Stimulated activated CD4-positive, alpha-beta T cell treated with anti-CD3 and anti-CD28 coated beads, Interleukin-4, amount 100 ng/mL, for 4 hours (primary cell): ENCODE results near the gene NFIB.

Experiments
- DNase-seq, 2 experiments: peaks; one replicate each; pipeline ENCODE4 v3.0.0-alpha.2; 2020

The NFIB gene

DNA sequence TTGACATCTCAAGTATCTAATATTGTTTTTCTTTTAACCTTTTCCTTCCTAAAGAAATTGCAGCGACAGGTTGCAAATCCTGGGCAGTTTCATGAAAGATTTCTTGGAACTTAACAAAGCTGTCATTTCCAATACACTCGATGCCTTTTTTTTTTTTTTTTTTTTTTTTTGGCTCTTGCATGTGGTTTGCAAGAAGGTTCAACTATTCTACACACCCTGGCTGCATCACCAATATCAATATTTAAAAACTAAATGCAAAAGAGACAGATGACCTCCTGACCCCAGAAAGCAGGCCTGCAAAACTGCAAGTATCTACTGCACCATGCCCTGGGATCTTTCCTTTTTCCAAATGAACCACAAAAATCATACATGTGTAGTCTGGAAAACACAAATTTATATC is 4.4 kb upstream of the NFIB start:
- DNase-seq: no peak

DNA sequence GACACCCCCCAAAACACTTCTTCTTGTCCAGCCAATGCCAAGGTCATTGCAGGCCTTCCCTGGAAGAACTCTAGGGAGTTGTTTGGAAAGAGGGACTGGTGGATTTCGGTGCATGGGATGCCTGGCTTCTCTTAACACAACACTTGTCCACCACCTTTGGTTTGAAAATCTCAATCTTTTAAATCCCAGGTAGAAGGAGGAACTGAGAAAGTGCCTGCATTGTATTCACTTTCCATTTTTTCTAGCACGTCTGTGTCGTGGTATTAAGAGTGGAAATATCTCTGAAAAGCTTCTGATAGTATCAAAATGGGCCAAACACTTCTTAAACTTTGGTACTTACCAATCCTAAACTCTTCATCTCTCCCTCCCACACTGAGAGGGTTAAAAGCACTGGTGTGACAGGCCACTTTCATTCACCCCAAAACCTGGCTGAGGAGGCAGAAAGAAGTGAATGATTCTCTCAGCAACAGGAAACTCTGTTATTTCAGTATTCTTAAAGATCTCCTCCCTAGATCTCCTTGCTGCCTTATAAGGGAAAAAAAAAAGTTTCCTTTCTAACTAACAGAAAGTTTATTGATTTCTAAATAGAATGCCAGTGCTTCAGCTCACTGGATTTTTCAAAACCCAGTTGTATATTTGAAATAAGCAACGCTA is 3.9 kb upstream of the NFIB start:
- no peak for DNase-seq

DNA sequence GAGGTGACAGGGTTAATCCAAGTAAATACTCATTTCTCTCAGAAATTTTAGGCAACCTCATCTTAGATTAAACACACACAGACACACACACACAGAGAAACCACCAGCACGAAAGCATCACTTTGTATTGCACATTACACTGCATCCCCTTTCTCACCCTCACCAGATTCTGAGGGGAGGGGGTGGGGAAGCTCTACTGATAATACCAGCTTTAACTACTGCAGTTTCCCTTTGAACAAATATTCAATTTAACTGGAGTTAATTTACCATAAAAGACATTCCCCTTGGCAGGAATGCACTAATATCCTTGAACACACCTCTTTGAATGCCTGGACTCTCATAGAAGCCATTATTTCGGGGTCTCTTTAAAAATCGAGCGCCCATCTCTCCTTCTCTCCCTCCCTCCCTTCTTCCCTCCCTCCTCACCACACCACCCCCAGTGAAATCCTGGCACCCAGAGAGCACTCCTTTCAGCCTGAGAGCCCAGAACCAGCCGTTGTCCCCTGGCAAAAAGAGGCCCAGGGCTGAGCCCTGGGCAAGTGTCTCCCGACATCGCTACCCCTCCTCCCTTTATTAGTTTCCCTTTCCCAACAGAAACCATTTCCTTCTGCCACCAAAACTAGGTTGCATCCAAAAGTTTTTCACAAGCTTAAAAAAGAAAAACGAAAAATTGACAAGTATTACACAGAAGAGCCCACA is 2.8 kb upstream of the NFIB start:
- no peak for DNase-seq

DNA sequence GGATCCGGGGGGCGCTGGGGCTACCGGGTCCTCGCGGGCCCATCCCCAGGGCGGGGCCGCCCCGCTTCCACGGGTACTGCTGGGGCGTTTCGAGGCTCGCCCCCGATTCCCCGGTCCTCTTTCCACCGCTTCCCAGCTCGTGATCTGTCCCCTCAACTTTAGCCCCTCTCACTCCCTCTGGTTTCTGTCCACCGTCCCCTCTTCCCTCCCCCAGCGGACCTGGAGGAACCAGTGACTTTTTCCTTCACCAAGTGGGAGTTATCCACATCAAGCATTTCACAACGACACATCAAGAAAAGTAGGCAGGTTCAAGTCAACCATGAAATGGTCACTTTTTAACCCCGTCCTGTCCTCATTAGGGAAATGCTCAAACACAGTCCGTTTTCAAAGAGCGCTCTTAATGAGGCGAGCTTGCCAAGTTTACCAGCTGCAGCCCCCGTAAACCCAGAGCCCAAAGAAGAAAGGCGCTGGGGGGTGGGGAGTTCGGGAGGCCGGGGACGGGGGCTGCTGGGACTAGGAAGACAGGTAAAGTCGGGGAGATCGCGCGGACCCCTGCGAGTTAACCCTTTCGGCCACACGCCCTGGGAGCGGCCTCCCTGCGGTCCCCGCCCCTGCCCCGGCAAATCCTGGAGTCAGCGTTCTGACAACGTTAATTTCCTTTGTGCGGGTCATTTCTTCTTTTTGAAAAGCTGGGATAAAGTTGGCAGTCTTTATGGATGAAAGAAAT is 2.1 kb upstream of the NFIB start:
- DNase-seq: no peak

DNA sequence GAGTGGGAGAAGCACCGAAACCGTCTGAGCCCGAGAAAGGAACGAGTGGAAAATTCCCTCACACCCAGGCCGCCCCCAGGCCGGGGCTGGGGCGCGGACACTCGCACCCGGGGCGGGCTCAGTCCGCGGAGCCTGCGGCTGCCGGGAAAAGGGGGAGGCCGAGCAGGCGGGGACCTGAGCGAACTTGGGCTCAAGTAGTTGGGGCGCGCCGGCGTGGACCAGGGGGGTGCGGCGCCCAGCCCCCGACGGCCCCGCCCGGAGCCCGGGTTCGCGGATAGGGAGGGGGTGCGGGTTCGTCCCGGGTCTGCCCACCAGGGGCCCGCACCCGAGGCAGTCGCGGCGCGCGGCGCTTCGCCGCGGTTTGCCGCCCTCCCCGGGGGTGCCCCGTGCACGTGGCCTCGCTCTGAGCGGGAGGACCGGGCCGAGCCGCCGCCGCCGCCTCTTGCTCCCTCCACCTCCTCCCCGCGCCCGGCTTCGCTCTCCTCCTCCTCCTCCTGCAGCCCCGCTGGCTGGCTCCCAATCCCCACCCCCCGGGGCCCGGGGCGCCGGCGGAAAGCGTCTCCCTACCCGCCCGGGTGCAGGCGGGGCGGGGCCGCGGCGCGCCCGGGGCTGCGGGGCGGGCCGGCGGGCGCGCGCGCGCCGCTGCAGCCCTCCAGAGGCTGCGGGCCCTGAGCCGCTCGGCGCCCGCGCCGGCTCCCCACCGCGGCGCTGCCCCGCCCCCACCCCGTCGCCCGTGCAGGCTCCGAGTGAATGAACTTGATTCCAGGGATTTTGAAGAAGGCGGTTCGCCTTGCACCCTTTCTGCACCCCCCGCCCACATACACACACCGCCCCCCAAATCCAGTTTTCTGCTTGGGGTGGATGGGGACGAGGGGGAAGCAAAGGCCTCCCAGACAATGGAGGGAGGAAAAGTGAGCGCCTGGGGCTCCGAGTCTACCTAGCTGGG is 1.3 kb upstream of the NFIB start:
- DNase-seq: no peak

DNA sequence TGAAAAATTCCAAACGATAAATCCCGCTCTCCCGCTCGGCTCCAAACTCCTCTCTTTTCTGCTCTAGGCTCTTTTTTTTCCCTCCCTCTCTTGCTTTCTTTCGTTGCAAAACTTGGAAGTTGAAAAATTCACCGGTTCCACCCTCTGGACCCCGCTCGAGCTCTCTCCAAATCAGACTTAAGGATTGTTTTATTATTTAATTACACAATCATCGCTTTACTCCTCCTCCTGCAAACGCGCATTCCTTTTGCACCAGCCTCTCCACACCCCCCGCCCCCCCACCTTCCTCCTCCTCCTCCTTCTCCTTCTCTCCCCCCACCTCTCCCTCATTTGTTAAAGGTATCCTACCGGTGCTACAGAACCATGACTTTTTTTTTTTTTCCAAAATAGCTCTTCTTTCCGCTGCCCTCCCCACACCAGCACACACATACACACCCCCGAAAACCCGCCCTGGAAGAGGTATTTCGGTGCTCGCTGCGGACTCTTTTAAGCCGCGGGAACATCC is 535 bp upstream of the NFIB start:
- DNase-seq: no peak

DNA sequence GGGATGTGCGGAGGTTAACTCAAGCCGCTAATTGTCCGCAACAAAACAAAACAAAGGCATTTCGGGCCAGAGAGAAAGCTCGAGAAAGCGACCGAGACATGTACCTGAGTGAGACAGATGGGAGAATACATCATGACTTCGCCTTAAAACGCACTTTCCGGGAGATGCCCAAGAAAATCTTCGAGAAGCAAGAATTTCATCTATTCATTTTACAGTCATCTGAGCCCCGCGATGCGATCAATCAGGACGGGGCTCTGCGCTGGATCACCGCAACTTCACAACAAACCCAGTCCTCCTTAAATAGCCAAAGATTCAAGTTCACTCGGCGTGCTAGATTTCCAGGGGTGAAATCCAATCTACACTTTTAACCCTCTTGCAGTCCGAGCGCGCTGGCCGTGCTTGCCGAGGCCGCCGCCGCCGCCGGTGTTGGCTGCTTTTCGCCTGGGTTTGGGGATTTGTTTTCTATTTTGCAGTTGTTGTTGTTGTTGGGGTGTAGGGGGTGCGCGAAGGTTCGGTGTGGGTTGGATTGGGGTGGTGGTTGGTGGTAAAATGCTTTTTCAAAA is 482 bp downstream of the NFIB start:
- DNase-seq: no peak

DNA sequence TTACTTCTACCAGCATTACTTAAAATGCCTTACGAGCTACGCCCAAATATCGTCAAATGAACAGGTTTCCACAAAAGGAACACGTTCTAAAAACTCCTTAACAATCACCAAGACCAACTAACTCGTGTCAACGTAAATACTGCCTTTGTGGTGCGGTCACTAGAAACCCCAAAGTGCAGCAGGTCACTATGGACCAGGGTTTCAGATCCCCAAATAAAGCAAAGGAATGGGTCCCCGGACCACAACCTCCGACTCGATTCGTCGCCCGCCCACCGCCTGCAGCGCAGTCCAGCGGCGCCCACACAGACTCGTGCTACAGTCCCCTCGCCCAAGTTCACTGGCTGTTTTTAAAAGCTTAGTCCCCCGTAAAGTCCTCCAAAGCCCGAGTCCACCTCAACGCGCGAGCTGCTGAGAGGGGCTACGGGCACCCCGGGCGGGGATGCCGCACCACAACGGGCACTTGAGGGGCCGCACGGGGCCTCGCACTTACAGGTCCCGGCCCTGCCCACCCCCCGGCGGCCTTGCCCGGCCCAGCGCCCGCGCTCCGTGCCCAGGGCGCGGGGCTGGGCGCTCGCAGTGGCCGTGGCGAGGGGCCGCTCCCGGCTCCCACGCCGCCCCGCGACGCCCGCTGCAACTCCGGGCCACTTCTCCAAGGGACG is 1.1 kb downstream of the NFIB start:
- no peak for DNase-seq

DNA sequence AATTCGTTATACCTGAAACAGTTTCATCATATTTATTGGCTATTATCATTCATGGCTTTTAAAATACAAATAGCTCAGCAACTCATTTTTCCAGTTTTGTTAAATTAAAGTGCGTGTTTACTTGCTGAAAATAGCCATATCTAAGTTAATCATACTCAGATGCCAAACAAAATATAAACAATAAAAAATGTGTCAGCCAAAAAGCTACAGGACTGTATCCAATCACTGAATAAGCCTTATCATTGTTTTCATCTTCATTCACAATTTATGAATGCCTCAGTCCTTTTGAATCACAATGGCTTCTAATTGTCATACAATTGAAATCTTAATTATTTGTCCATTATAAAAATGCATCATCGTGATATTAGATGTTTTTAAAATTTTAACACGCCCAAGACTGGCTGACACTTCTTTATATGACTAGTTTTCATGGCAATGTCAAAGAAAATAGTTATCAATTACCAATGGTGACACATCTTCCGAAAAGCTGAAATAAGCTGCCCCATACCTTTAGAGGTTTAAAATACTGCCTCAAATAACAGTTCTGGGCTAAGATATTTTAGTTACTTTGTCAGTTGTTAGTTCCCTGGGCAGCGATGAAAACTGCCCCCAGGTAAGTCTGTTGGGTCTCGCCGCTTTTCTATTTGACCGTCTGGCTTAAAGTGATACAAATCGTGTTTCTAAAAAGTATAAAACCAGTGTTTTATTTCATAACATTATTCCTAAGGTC is 1.8 kb downstream of the NFIB start:
- no peak for DNase-seq

DNA sequence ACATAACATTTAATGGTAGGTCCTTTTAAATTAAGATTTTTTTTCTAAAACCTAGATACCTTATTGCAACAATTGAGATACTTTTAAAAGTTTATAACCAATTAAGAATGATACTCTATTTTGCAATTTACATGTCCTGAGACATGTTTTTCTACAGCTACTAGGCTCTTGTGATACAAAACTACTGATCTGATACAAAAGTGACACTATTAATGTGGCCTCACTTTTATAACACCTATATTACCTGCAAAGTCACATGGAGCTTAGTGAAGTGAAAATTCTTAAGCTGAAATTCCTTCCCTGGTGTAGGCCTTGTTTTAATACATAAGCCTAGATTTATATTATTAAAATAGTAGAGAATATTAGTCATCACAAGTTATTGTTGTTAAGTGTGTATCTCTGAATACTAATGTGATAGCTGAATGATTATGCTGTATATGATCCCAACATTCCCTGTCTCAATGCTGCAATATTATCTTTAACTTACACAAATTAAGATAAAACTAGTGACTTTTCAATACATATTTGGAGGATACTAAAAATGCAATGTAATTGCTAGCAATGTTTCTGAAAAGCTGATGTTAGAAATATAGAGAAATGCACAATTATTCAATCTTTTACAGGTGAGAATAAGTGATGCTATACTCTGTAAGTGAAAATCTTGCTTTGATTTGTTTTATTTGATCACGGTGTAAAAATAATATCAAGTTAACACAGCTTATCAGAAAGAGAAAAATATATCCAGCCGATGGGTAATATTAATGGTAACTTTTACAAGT is 2.6 kb downstream of the NFIB start:
- no peak for DNase-seq

DNA sequence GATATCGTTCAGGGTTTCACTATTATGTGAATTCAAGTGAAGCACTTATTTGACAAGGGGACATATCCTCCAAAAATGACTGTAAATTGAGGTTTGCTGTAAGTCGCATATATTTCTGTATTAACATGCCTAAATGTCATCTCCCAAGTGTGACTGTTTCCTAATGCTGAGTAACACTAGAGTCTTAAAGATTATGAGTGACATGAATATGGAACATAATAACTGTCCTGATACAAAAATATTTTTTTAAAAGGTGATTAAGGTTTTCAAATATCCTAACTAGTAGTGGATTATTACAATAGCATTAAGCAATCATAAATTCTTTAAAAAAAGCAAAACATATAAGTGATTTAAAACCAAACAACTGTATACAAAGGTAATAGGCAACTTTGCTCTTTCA is 3.6 kb downstream of the NFIB start:
- no peak for DNase-seq

DNA sequence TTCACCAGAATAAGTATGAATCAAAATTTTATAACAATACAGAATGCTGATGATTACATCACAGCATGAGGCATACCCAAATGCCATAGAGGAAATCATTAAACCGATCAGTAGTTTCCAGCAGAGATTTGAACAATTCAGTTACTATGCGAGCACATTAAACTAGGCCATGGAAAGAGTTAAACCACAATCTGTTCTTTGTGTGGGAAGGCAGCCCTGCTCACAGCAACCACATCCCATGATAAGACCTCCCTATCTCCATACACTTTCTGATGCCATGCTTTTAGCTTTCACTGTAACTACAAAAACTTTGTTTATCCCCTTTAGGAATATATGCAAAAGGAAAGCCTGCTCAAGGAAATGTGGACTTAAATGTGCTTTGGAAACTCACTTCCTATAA is 4.5 kb downstream of the NFIB start:
- DNase-seq: no peak

DNA sequence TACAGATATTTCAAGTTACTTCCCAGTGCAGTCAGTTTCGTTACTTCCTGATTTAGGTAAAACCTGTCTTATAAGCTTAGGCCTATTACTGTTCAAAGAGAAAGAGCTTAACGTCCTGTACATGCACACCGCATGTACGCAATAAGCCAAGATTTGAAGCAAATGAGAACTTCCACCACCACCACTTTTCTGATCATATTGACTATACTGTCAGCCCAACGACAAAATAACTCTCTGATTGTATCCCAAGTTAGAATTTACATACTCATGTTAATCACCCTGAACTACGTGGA is 5.1 kb downstream of the NFIB start:
- DNase-seq: no peak

DNA sequence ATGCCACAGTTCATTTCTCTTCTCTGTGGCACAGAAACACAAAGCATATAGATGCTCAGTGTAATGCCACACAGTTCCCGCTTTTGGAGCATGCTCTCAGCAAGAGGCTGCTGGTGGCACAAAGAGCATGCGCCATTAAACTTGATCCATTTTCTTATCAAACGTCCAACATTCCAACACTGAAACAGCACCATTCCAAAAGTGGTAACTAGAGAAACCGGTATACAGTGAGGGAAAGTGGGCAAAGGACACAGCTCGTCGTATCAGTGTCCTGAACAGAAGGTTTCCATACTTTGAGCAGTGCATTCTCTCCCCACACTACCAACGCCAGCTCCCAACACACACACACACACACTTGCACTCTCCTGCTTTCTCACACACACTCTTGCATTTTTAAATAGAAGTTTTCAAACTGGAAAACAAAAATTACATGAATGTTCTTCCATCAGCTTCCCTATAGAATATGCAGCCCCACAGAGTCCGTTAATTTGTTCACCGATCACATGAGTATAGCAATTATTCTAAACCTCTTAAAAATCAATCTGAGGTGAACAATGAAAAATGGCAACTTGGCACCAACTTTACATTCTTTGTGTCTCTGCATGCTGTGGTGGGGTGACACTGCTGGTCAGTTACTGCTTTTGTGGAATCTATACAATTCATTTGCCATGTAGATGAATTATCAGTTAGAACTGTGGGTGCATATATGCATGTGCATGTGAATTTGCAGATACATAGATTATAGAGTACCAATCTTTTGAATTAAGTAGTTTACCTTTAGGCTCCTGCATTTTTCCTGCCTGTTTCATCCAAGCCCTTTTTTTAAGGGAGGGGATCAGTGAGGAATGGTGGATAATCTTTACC is 5.7 kb downstream of the NFIB start:
- no peak for DNase-seq

DNA sequence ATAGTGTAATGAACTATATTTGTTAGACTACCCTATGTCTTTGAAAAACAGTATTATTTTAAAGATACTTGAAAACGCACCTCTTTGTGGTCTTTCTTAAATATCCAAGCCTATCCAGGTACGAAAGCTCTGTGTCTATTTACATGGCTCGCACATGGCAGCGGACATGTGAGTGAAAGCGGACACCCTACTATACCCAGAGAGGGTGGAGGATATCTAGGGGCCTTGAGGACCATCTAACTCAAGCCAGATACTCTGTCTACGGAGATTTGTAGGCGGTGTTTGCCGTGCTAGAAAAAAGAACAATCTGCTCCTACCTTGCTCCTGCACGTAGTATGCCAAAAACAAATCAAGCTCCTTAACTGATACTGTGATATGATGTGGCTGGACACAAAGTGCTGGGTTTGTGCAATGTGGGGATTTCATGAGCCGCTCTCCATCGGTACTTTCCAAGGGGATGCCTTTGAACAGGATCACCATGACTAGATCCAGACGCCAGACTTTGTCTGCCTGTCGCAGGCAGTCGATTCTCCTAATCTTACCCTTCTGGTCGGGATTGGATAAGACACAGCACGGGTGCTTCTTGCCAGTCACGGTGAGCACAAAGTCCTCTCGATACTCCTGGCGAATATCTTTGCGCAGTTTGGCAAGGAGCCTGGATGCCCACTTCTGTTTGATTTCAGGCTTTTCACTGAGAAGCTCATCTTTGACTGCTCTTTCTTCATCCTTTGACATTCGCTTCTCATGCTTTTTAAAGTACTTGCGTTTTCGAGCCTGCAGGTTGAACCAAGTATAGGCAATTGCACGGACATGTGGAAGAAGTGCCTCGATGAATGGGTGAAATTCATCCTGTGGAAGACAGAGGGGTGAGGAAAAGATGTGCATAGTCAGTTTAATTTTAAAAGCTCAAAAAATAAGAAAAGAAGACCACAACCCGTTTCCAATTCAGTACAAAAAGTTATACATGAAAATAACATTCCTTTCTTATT is 7.0 kb downstream of the NFIB start:
- no peak for DNase-seq

DNA sequence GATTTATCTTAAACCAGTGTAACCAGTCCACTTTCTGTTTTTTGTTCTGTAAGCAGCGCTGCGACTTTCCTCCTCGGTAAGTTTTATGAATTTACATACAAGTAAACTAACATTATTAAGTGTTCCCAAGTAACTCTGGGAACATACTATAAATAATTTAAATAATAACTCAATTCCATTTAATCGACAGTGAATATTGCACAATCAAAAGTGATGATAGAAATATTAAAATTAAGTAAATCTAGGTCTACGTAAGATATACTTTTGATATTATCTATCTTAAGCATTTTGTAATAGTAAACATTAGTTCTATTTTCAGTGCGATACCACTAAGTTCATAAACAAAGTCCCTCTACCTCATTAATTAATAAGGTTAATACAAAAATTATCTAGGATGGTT is 7.8 kb downstream of the NFIB start:
- no peak for DNase-seq

DNA sequence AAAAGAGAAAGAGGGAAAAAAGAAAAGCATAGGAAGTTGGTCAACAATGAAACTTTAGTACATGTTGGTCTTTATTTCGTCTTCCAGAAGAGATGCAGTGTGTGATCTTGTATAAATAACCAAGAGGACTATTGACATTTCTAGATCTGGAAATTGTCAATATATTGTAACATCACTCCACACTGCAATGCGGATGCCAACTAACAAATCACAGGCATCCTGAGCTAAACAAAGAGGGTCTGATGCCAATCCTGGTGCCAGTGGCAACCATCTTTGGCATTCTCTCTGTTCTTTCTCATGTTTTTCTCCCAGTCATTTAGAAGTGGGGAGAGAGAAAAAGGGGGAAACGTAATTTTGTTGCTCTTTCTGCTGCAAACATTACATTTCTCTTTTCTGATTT is 9.7 kb downstream of the NFIB start:
- DNase-seq: no peak

DNA sequence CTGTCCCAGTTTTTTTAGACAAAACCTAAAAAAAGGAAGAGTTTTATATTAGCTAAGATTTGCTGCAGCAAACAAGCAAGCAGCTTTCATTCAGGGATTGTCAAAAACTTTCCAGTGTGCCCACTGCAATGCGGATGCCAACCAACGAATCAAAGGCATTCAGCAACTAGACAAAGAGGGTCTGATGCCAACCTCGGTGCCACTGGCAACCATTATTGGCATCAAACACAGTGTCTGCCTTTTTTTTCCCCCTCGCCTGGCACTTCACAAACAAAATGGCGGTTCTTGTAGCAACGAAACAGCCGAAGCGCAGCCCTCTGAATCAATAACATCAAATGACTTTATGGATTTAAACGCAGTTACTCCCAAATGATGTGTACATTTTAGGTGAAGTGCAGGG is 10.4 kb downstream of the NFIB start:
- DNase-seq: no peak
